HepG2 (cell line): ENCODE results near the gene CYP27A1. TPM values are rescaled to one million over a fixed set of nuclear protein-coding genes. Genes with fewer than 3 reads are reported as not detected.
A peak's percentile ranks its signal among the peaks of the same experiment; 100 is the strongest.

Source experiments
- ATF3 ChIP-seq: sonication (generic); formaldehyde crosslinking; IDR thresholded peaks from 2 replicates; pipeline ENCODE4 v1.4.0; 2020; ENCODE audit warnings: missing genetic modification reagents
- BCL6 ChIP-seq: IDR thresholded peaks from 2 replicates; pipeline ENCODE4 v1.6.1; 2016; ENCODE audit warnings: missing genetic modification reagents, missing compliant biosample characterization
- CHCHD3 ChIP-seq: sonication (generic); formaldehyde crosslinking; IDR thresholded peaks from 2 replicates; pipeline ENCODE4 v1.8.0; 2022; ENCODE audit warnings: mild to moderate bottlenecking, missing genetic modification reagents, moderate library complexity
- HMG20A ChIP-seq: IDR thresholded peaks from 2 replicates; pipeline ENCODE4 v1.6.1; 2016; ENCODE audit warnings: borderline replicate concordance
- PRDM15 ChIP-seq: sonication (generic); formaldehyde crosslinking; IDR thresholded peaks from 2 replicates; pipeline ENCODE4 v1.4.0; 2020; ENCODE audit warnings: missing genetic modification reagents
- RARA ChIP-seq: IDR thresholded peaks from 2 replicates; pipeline ENCODE4 v1.6.1; 2016; ENCODE audit warnings: missing genetic modification reagents, missing compliant biosample characterization
- RBFOX2 ChIP-seq: fragments of 200-400 bp; formaldehyde crosslinking; IDR thresholded peaks from 2 replicates; pipeline ENCODE4 v1.6.1; 2017; ENCODE audit warnings: low read depth, mild to moderate bottlenecking, low read length
- RXRB ChIP-seq: IDR thresholded peaks from 2 replicates; pipeline ENCODE4 v1.6.1; 2016; ENCODE audit warnings: borderline replicate concordance, missing genetic modification reagents, missing compliant biosample characterization
- SOX13 ChIP-seq, 3 experiments: fragments of 450-650 bp in 1 of 3; sonication (generic) in 1 of 3; formaldehyde crosslinking in 1 of 3; IDR thresholded peaks in 2 of 3; conservative IDR thresholded peaks in 1 of 3; 2 replicates each; pipeline versions ENCODE4 v1.5.0 to v1.6.1; 2016 to 2020; ENCODE audit warnings: antibody characterized with exemption in 1 of 3, mild to moderate bottlenecking in 1 of 3, missing compliant biosample characterization in 1 of 3, missing genetic modification reagents in 1 of 3, moderate library complexity in 1 of 3
- TEAD3 ChIP-seq: optimal IDR thresholded peaks from 2 replicates; pipeline ENCODE3; 2016; ENCODE audit warnings: borderline replicate concordance
- TGIF2 ChIP-seq: IDR thresholded peaks from 2 replicates; pipeline ENCODE4 v1.6.1; 2016; ENCODE audit warnings: control low read depth, missing compliant biosample characterization
- ZFAT ChIP-seq: sonication (generic); formaldehyde crosslinking; conservative IDR thresholded peaks from 2 replicates; pipeline ENCODE4 v1.8.1; 2023; ENCODE audit warnings: missing genetic modification reagents, inconsistent platforms
- ZFYVE20 ChIP-seq: sonication (generic); formaldehyde crosslinking; IDR thresholded peaks from 2 replicates; pipeline ENCODE4 v1.8.0; 2023; ENCODE audit warnings: low read depth, mild to moderate bottlenecking, moderate library complexity, missing genetic modification reagents, borderline replicate concordance
- ZNF326 ChIP-seq: sonication (generic); formaldehyde crosslinking; IDR thresholded peaks from 2 replicates; pipeline ENCODE4 v1.4.0; 2020; ENCODE audit warnings: missing genetic modification reagents, borderline replicate concordance
- ZNF367 ChIP-seq: sonication (generic); formaldehyde crosslinking; IDR thresholded peaks from 2 replicates; pipeline ENCODE4 v1.4.0; 2020; ENCODE audit warnings: missing genetic modification reagents, borderline replicate concordance
- ZNF609 ChIP-seq: sonication (generic); formaldehyde crosslinking; IDR thresholded peaks from 2 replicates; pipeline ENCODE4 v1.4.0; 2020; ENCODE audit warnings: mild to moderate bottlenecking, missing genetic modification reagents, borderline replicate concordance
- ZNF644 ChIP-seq: IDR thresholded peaks from 2 replicates; pipeline ENCODE4 v1.6.1; 2016; ENCODE audit warnings: low read depth
- polyA plus RNA-seq, 8 experiments: library from polyadenylated mRNA; depleted of rRNA in 3 of 8; stranded (reverse) in 7 of 8; unstranded in 1 of 8; fragments of >200 nt; fragmentation: Illumina TruSeq in 4 of 8; extraction: Trizol in 4 of 8; gene quantifications; 2 replicates each; pipeline versions ENCODE4 v1.2.1 to v1.2.3, GENCODE V29; 2011 to 2016; ENCODE audit warnings: low read depth in 4 of 8, missing spikeins in 1 of 8, mixed read lengths in 1 of 8; ENCODE audit not compliant: insufficient read depth in 1 of 8
- total RNA-seq, 5 experiments: library from RNA; depleted of rRNA; stranded (reverse); fragments of >200 nt; fragmentation: Illumina TruSeq; extraction: Trizol; gene quantifications; 2 replicates each; pipeline ENCODE4 v1.2.3, GENCODE V29; 2016; ENCODE audit warnings: low read depth in 1 of 5

The CYP27A1 gene
- total and polyA plus RNA-seq, 2 of the 13 experiments (the other 11 are each of a cell fraction or from before 2014, with no cell fraction given) = 157 to 266 TPM

- TF ChIP-seq ZNF609 (CRISPR knock-in tag) = no peak
- TF ChIP-seq ZFAT (CRISPR knock-in tag) = no peak
- TF ChIP-seq CHCHD3 (CRISPR knock-in tag) = no peak
- no peak for TF ChIP-seq PRDM15 (CRISPR knock-in tag)
- TF ChIP-seq ATF3 (CRISPR knock-in tag) = 0 out of 2 replicates have a peak, but pooled peaks have one; percentile 48
- TF ChIP-seq TGIF2 (CRISPR knock-in tag) = no peak
- TF ChIP-seq ZFYVE20 (CRISPR knock-in tag) = no peak
- peak; percentile 99 for TF ChIP-seq RARA (CRISPR knock-in tag)
- no peak for TF ChIP-seq ZNF367 (CRISPR knock-in tag)
- peak; percentile 66 for TF ChIP-seq BCL6 (CRISPR knock-in tag)
- 0 out of 2 replicates have a peak, but pooled peaks have one; percentile 47 for TF ChIP-seq ZNF326
- peak; percentile 22 for TF ChIP-seq TEAD3
- TF ChIP-seq SOX13 (IDR thresholded peaks at IDR 0.05) = no peak
- TF ChIP-seq SOX13 (CRISPR knock-in tag; conservative IDR thresholded peaks at IDR 0.05 in 1 of 2, IDR thresholded peaks at IDR 0.05 in 1 of 2) = peak in 1 of 2 experiments; percentile 35; a peak in 1 of 4 replicates
- TF ChIP-seq RXRB (CRISPR knock-in tag) = peak; percentile 79
- TF ChIP-seq HMG20A (CRISPR knock-in tag) = no peak
- 0 out of 2 replicates have a peak, but pooled peaks have one; percentile 29 for TF ChIP-seq ZNF644 (CRISPR knock-in tag)
- no peak for TF ChIP-seq RBFOX2
Observed at GRCh38 chr2:218745160-218745558, 36.8 kb upstream of the CYP27A1 start (continued).
